K562 (cell line): ENCODE measurements around the gene CDC25B. TPM values are rescaled to one million over a fixed set of nuclear protein-coding genes. Genes with fewer than 3 reads are reported as not detected.
A peak's percentile ranks its signal among the peaks of the same experiment; 100 is the strongest.

Experiments used
- ATAC-seq: fragments of 200-7000 bp; cut with Tn5 transposase; 3 replicates; pipeline ENCODE4 v1.9.1; 2020; ENCODE audit warnings: moderate library complexity
- BruUV-seq: library from RNA; stranded (reverse); fragments of 400-500 nt; replicated peaks from 2 replicates; lab custom pipeline; 2021; lab: Mats Ljungman, UMichigan
- CTCF ChIA-PET: fragments of 300-600 bp; formaldehyde crosslinking; extraction: SDS; loops from one replicate; lab custom pipeline; 2021; ENCODE audit warnings: low intra/inter-chr PET ratio; lab: Yijun Ruan, JAX
- POLR2A ChIA-PET: fragments of 300-600, 350-650 bp; sonication (Branson Sonifier 250); formaldehyde crosslinking; extraction: SDS; loops from one replicate; lab custom pipeline; 2021; ENCODE audit warnings: antibody characterized with exemption, inconsistent platforms; lab: Yijun Ruan, JAX
- DNase-seq, 4 experiments: peaks; one replicate each; pipeline versions ENCODE4 v3.0.0 to v3.0.0-alpha.2; 2011 to 2018; ENCODE audit warnings: low spot score in 3 of 4, mixed read lengths in 3 of 4; ENCODE audit errors: extremely low read depth in 1 of 4
- FAIRE-seq: peaks from 2 replicates; lab custom pipeline; 2011; peaks lifted over from hg19 to GRCh38; lab: Jason Lieb, UNC
- H2AFZ ChIP-seq: 2 replicates; pipeline ENCODE4 v1.6.0; 2011; ENCODE audit warnings: low read depth, low read length, control low read depth, inconsistent platforms
- H3K27ac ChIP-seq: fragments of 200-600 bp; 3 replicates; pipeline ENCODE4 v1.8.0; 2011; ENCODE audit warnings: low read depth, mild to moderate bottlenecking, control low read depth, inconsistent platforms, low read length, moderate library complexity, mixed read lengths; ENCODE audit errors: extremely low read depth
- H3K27me3 ChIP-seq, 2 experiments: fragments of 300-600 bp in 1 of 2; 2 replicates in 1 of 2; 3 replicates in 1 of 2; pipeline versions ENCODE4 v1.6.0 to v1.8.0; 2011; ENCODE audit warnings: inconsistent platforms in 2 of 2, low read length in 2 of 2, mild to moderate bottlenecking in 1 of 2, mixed read lengths in 1 of 2, moderate library complexity in 1 of 2; ENCODE audit not compliant: control insufficient read depth in 2 of 2, insufficient read depth in 2 of 2
- H3K36me3 ChIP-seq: fragments of 300-600 bp; 3 replicates; pipeline ENCODE4 v1.8.0; 2011; ENCODE audit warnings: mild to moderate bottlenecking, low read length, inconsistent platforms; ENCODE audit not compliant: control insufficient read depth, insufficient read depth
- H3K4me1 ChIP-seq, 2 experiments: fragments of 200-600 bp in 1 of 2; replicated peaks in 1 of 2; 2 replicates in 1 of 2; 3 replicates in 1 of 2; pipeline versions ENCODE4 v1.5.1 to v1.8.0; 2011; ENCODE audit warnings: inconsistent platforms in 2 of 2, low read length in 2 of 2, mild to moderate bottlenecking in 1 of 2, mixed read lengths in 1 of 2, moderate library complexity in 1 of 2; ENCODE audit not compliant: control insufficient read depth in 2 of 2, insufficient read depth in 2 of 2
- H3K4me2 ChIP-seq: 2 replicates; pipeline ENCODE4 v1.6.1; 2011; ENCODE audit warnings: low read length, control low read depth, inconsistent platforms, mixed read lengths; ENCODE audit not compliant: insufficient read depth
- H3K4me3 ChIP-seq: fragments of 200-600 bp; sonication (generic), shearing (Covaris generic); 2 replicates; pipeline ENCODE4 v1.5.1; 2016; ENCODE audit warnings: control low read depth, inconsistent platforms
- H3K79me2 ChIP-seq: fragments of 200-600 bp; 3 replicates; pipeline ENCODE4 v1.8.0; 2011; ENCODE audit warnings: low read length, inconsistent platforms; ENCODE audit not compliant: control insufficient read depth, insufficient read depth
- H3K9ac ChIP-seq, 2 experiments: 2 replicates each; pipeline versions ENCODE4 v1.6.0 to v1.6.1; 2011; ENCODE audit warnings: low read depth in 2 of 2, low read length in 2 of 2, control low read depth in 1 of 2, inconsistent platforms in 1 of 2, mild to moderate bottlenecking in 1 of 2, mixed read lengths in 1 of 2; ENCODE audit not compliant: insufficient read depth in 1 of 2
- H3K9me1 ChIP-seq: one replicate; pipeline ENCODE4 v1.6.0; 2011; ENCODE audit warnings: inconsistent platforms, mild to moderate bottlenecking, low read length, moderate library complexity; ENCODE audit not compliant: control insufficient read depth, insufficient read depth
- H3K9me3 ChIP-seq: replicated peaks from 2 replicates; pipeline ENCODE4 v1.5.1; 2011; ENCODE audit warnings: low read depth, low read length, inconsistent platforms; ENCODE audit not compliant: control insufficient read depth, insufficient read depth
- H4K20me1 ChIP-seq: replicated peaks from 2 replicates; pipeline ENCODE4 v1.6.1; 2011; ENCODE audit warnings: low read length, inconsistent platforms, mixed read lengths; ENCODE audit not compliant: control insufficient read depth, insufficient read depth
- CEBPB ChIP-seq: fragments of 450-650 bp; IDR thresholded peaks from 2 replicates; pipeline ENCODE4 v1.6.1; 2016; ENCODE audit warnings: missing genetic modification characterization, missing compliant biosample characterization
- E2F3 ChIP-seq: fragments of 250-450 bp; sonication (Bioruptor Pico); IDR thresholded peaks from 2 replicates; pipeline ENCODE4 v1.4.0; 2020; ENCODE audit warnings: mild to moderate bottlenecking
- KDM5B ChIP-seq: fragments of 200-600 bp; sonication (generic); IDR thresholded peaks from 2 replicates; pipeline ENCODE4 v1.6.1; 2012; ENCODE audit warnings: low read depth, mild to moderate bottlenecking, moderate library complexity, low read length, control low read depth, inconsistent platforms; ENCODE audit not compliant: insufficient replicate concordance
- PTTG1 ChIP-seq: fragments of 450-650 bp; IDR thresholded peaks from 2 replicates; pipeline ENCODE4 v1.6.1; 2016; ENCODE audit warnings: low read depth, mild to moderate bottlenecking, missing genetic modification characterization, missing compliant biosample characterization
- SETDB1 ChIP-seq: IDR thresholded peaks from one replicate; pipeline ENCODE4 v1.6.1; 2012; ENCODE audit warnings: low read length, control low read depth, inconsistent platforms
- U2AF2 ChIP-seq: fragments of 200-400 bp; formaldehyde crosslinking; optimal IDR thresholded peaks from 2 replicates; pipeline ENCODE3; 2017; ENCODE audit warnings: low read depth, mild to moderate bottlenecking, low read length
- ZBTB5 ChIP-seq: fragments of 450-650 bp; IDR thresholded peaks from 2 replicates; pipeline ENCODE4 v1.6.1; 2017; ENCODE audit warnings: antibody characterized with exemption
- ZNF518B ChIP-seq: fragments of 250-450 bp; sonication (Bioruptor Pico); IDR thresholded peaks from 2 replicates; pipeline ENCODE4 v1.5.0; 2021; ENCODE audit warnings: mild to moderate bottlenecking, moderate library complexity
- ZNF561 ChIP-seq: fragments of 450-650 bp; formaldehyde crosslinking; conservative IDR thresholded peaks from 2 replicates; pipeline ENCODE4 v1.4.0; 2020; ENCODE audit warnings: mild to moderate bottlenecking, moderate library complexity
- WGBS: fragments of 100-300 bp; shearing (Covaris generic); methylation state at CpG from one replicate; pipeline ENCODE4 v1.1.6; 2016; ENCODE audit warnings: low coverage, mixed read lengths; ENCODE audit not compliant: insufficient coverage; ENCODE audit errors: missing lambda C conversion rate; 5-methylcytosine and 5-hydroxymethylcytosine counted together
- in situ Hi-C: fragments of 300-500 bp; cut with MboI; formaldehyde crosslinking; loops from 4 replicates; pipeline ENCODE4 v1.15.0; 2018; ENCODE audit warnings: inconsistent platforms, mixed read lengths
- intact Hi-C: fragments of 100-400 bp; cut with micrococcal nuclease; formaldehyde crosslinking; loops from 2 replicates; pipeline ENCODE4 v1.14.2; 2022
- polyA plus RNA-seq, 8 experiments: library from polyadenylated mRNA; depleted of rRNA in 4 of 8; stranded (reverse) in 5 of 8; unstranded in 3 of 8; fragments of >200 nt; fragmentation: Nextera tagmentation in 2 of 8; fragmentation: Illumina TruSeq in 1 of 8; extraction: Ambion mirVana in 2 of 8; extraction: Trizol in 1 of 8; gene quantifications; 2 replicates each; pipeline versions ENCODE4 v1.2.1 to v1.2.3, GENCODE V29; 2011 to 2014; ENCODE audit warnings: inconsistent platforms in 1 of 8, missing spikeins in 1 of 8
- total RNA-seq, 7 experiments: library from RNA; depleted of rRNA in 6 of 7; stranded (reverse); fragments of >200 nt in 6 of 7; fragmentation: Illumina TruSeq in 2 of 7; extraction: Trizol in 2 of 7; gene quantifications; 2 replicates each; pipeline versions ENCODE4 v1.2.1 to v1.2.3, GENCODE V29; 2011 to 2021; ENCODE audit warnings: low replicate concordance in 1 of 7

The CDC25B gene
- total and polyA plus RNA-seq, 9 of the 15 experiments (the other 6 are each of a cell fraction or from before 2014, with no cell fraction given): 2.3 to 35.7 (median 9.5) TPM

- TF ChIP-seq CEBPB (tag) (peak; percentile 51; the same call in 1 of the 2 replicates), KDM5B (no peak)
- TF ChIP-seq, all 486 proteins: peak for 1
- H3K4me1 ChIP-seq: peaks cover 8 to 28% of the 10 kb centered on the region in 2 experiments; a peak in 4 of 5 replicates
- POLR2A ChIA-PET: interaction anchor here (0.9 to 1.0 kb wide), 2 partner anchors 9 to 33 kb away, joined by 3 read pairs; no protein-coding TSS in a partner anchor
- H3K79me2 ChIP-seq: no peaks in the 10 kb centered on the region
- no peak for DNase-seq
- CTCF ChIA-PET: no interaction called here
- no peak overlapping the region for H3K4me3 ChIP-seq
- no peaks in the 10 kb centered on the region for H3K9me1 ChIP-seq
- no peak overlapping the region for H2AFZ ChIP-seq
- no peak for ATAC-seq
- H3K27me3 ChIP-seq: no peaks in the 10 kb centered on the region
- H3K4me2 ChIP-seq: no peak overlapping the region
- H3K27ac ChIP-seq: no peak overlapping the region; the same call in 2 of the 3 replicates
- WGBS: 79% methylated on average over 10 of the region's 11 CpGs
- in situ Hi-C loops (no loop called here), intact Hi-C loops (no loop called here)
- peaks cover 61% of the 10 kb centered on the region; the same call in 2 of the 3 replicates for H3K36me3 ChIP-seq
- H4K20me1 ChIP-seq: no peaks in the 10 kb centered on the region
- H3K9ac ChIP-seq: no peak overlapping the region; a peak in 1 of 4 replicates
- H3K9me3 ChIP-seq: no peaks in the 10 kb centered on the region
- no peak for FAIRE-seq
- no TSS peak for BruUV-seq
Measured at GRCh38 chr20:3804254-3804751, 8.2 kb downstream of the CDC25B start.

- no peak overlapping the region for H3K27ac ChIP-seq
- peaks cover 59% of the 10 kb centered on the region; the same call in 2 of the 3 replicates for H3K36me3 ChIP-seq
- H3K9me1 ChIP-seq: no peaks in the 10 kb centered on the region
- WGBS: 86% methylated on average over 2 of the region's 11 CpGs
- DNase-seq (no peak), FAIRE-seq (no peak), ATAC-seq (no peak)
- no peak overlapping the region for H3K4me2 ChIP-seq
- POLR2A ChIA-PET: interaction anchor here (0.6 to 1.0 kb wide), 3 partner anchors 10 to 1820 kb away, joined by 3 read pairs; no protein-coding TSS in a partner anchor
- intact Hi-C loops: no loop called here
- no peaks in the 10 kb centered on the region for H3K79me2 ChIP-seq
- H2AFZ ChIP-seq: no peak overlapping the region
- TF ChIP-seq SETDB1: no peak
- TF ChIP-seq ZNF561: no peak
- no peak for TF ChIP-seq ZBTB5
- TF ChIP-seq U2AF2: no peak
- TF ChIP-seq ZNF518B (CRISPR knock-in tag): no peak
- TF ChIP-seq PTTG1 (tag): no peak
- no peak for TF ChIP-seq E2F3
- no TSS peak for BruUV-seq
- H3K9ac ChIP-seq: peak overlapping the region in 1 of 2 experiments; percentile 35; a peak in 1 of 4 replicates
- H3K4me1 ChIP-seq: peaks cover 8 to 28% of the 10 kb centered on the region in 2 experiments; a peak in 4 of 5 replicates
- H4K20me1 ChIP-seq: no peaks in the 10 kb centered on the region
- in situ Hi-C loops: no loop called here
- no peaks in the 10 kb centered on the region for H3K27me3 ChIP-seq
- CTCF ChIA-PET: no interaction called here
- H3K9me3 ChIP-seq: no peaks in the 10 kb centered on the region
- no peak overlapping the region for H3K4me3 ChIP-seq
Measured at GRCh38 chr20:3804781-3805180, 8.7 kb downstream of the CDC25B start.
